Left cardiac atrium (tissue), 4 donors: Measurements from ENCODE around the gene KRT24. TPM values are rescaled to one million over a fixed set of nuclear protein-coding genes. Genes with fewer than 3 reads are reported as not detected.

ENCODE experiments used
- ATAC-seq, 2 donors: fragments of 200-7000 bp; cut with Tn5 transposase; one replicate each; pipeline ENCODE4 v1.9.1; 2020; ENCODE audit warnings: mild to moderate bottlenecking in 2 of 2, moderate library complexity in 2 of 2
- DNase-seq: peaks from one replicate; pipeline ENCODE4 v3.0.0-alpha.2; 2020
- intact Hi-C, 2 donors: fragments of 100-400 bp; cut with DNase I; formaldehyde crosslinking; loops; one replicate each; pipeline versions ENCODE4 v1.14.1 to v1.15.1; 2022 to 2023
- total RNA-seq, 2 donors: library from RNA; stranded (reverse); fragmentation: NEBNext Ultra II Directional; extraction: Animal tissue kit (Norgen Biotek cat#: 25700); gene quantifications; one replicate each; pipeline ENCODE4 v1.2.1, GENCODE V29; 2021
- donor health status: DM: no; HTN: yes; CAD: no.
- donor health status: DM: no; HTN: yes; CAD: no; lungs with severe emphysema.
- donor health status: DM: yes; HTN: yes; CAD: no.
- donor health status: Dilated cardiomyopathy.

KRT24 gene
- total RNA-seq, 2 donors from 2014 or later, result not detected

DNA sequence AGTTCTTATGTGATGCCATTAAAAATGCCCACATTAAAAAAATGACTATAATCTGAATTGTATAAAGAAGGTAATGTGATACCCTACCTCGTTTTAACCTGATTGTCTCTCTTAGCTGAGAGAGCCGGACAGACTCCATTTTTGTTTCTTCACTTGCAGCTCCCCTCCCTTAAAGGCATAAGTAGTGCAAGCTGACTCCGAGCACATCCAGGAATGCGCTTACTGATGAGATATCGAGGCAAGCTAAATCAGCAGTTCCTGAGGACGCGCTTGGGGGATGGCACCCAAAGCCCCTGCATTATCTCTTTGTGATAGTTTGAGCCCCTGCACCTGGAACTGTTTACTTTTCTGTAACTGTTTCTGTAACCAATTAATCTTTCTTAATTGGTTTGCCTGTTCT lies 6.3 kb downstream of the KRT24 start:
- intact Hi-C loops, result no loop called here
- ATAC-seq (no peak), DNase-seq (no peak)

GRCh38 chr17:40696651-40697072 lies 6.9 kb downstream of the KRT24 start:
- DNase-seq, result no peak
- intact Hi-C loops, result no loop called here
- ATAC-seq, result no peak

DNA sequence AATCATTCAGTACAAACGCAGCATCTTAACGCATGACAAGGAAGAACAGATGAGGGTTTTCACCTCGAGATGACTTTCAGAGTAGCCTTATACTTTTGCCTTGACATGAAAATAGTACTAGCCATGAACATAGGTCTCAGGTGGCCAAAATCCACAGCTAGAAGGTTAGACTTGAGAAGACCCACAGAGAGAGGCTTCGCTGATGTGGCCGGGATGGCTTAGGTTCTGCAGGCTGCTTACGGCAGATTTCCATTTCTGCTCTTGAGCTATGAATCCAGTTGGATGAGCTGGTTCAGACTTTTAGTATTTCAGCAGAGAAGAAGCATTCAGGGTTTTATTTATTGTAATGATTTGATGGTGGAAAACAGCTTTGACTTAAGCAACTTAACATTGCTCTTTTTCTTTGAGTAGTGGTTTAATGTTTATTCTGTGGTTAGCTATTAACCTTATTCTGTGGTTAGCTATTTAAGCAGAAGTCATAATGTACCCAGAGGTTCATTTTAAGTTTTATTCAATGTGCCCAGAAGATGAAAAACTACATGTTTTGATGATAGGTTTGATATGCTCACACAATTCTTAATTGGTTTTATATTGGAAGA lies 7.6 kb downstream of the KRT24 start:
- no peak for ATAC-seq
- no peak for DNase-seq
- intact Hi-C loops, result no loop called here

GRCh38 chr17:40694584-40694983 lies 9.0 kb downstream of the KRT24 start:
- ATAC-seq (no peak), DNase-seq (no peak)
- intact Hi-C loops, result no loop called here

DNA sequence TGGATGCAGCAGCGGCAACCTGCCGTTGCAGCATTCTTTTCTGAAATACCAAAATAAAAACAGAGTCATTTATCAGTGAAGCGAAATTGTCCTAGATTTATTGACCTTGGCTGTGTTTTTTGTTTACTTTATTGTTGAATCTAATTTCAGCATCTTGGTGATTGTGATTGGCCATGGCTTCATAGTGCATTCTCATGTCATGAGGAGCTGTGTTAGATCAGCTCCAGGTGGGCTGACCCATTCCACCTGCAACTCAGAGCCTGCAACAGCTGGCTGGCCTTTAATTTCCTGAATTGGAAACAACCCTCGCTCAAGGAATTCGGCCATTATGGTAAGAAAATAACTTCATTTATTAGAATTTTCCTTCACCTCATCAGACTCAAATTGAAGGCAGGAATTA lies 16.4 kb downstream of the KRT24 start:
- ATAC-seq (no peak), DNase-seq (no peak)
- intact Hi-C loops, result no loop called here

DNA sequence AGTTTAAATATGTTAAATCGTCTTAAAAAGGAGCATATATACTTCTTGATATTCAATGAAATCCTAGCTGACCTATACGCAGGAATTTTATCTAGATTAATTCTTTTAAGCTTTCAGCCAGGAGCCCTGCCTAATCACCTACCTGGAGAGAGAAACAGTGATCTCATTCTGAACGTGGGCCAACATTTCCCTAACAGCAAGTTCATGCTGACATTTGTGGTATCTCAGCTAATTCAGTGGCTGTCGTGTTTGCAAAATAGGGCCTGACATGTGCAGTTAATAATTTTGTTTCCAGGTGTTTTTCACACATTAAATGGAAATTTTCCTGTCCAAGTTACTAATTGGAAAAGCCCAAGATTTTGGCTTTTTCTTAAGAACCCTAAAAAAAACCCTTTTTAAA lies 17.4 kb downstream of the KRT24 start:
- intact Hi-C loops, result no loop called here
- DNase-seq (no peak), ATAC-seq (no peak)

- intact Hi-C loops, result no loop called here
- no peak for ATAC-seq
These were observed 22.6 kb downstream of the KRT24 start for GRCh38 chr17:40680998-40681397.

GRCh38 chr17:40679523-40679907 lies 24.0 kb downstream of the KRT24 start:
- intact Hi-C loops, result no loop called here

More at GRCh38 chr17:40680998-40681397, 22.6 kb downstream of the KRT24 start:
- DNase-seq, result no peak

DNA sequence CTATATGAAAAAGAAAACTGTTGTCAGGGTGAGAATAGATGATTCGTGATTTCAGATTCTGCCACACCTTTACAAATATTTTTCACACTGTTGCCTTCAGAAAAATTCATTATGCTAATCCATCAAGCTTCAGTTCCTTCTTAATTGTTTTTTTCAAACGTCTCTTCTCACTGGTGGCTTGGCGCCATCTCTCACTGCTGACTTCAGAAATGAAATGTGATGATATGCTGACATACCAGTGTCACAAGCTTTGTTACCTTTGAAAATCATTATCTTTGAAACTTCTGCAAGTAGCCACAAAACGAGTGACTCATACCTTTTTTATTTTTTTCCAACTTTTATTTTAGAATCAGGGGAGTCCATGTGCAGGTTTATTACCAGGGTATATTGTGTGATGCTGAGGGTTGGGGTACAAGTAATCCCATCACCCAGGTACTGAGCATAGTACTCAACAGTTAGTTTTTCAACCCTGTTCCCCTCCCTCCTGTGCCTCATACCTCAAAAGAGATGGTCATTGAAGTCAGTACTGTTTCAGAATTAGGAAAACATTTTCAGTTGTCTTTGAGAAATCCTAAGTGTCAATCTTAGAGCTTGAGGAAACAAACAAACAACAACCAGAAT lies 24.5 kb downstream of the KRT24 start:
- ATAC-seq (no peak), DNase-seq (no peak)
- intact Hi-C loops, result no loop called here

More at GRCh38 chr17:40679523-40679907, 24.0 kb downstream of the KRT24 start:
- DNase-seq (no peak), ATAC-seq (no peak)

GRCh38 chr17:40675905-40676304 lies 27.6 kb downstream of the KRT24 start:
- intact Hi-C loops, result no loop called here
- ATAC-seq (no peak), DNase-seq (no peak)

GRCh38 chr17:40672654-40673053 lies 30.9 kb downstream of the KRT24 start:
- intact Hi-C loops, result no loop called here
- DNase-seq, result no peak
- ATAC-seq, result no peak

- DNase-seq (no peak), ATAC-seq (no peak)
- intact Hi-C loops, result no loop called here
These were observed 32.3 kb downstream of the KRT24 start for GRCh38 chr17:40671282-40671681.

DNA sequence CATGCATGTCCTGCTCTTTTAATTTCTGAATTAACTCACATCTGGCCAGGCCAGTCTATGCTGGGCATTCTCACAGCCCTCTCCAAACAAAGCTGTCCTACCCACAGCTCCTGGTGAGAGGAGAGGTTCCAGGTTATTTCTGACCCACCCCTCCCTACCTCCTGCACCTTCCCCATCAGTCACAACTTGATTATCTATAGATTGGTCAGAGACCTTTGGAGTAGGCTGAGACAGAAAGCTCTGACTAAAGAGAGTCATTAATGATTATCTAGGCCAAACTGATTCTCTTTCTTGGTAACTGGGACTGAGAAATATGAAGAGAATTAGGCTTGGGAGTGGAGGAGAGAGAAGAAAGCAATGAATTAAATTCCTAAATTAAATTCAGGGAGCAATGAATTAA lies 37.2 kb downstream of the KRT24 start:
- intact Hi-C loops, result no loop called here
- ATAC-seq (no peak), DNase-seq (no peak)

DNA sequence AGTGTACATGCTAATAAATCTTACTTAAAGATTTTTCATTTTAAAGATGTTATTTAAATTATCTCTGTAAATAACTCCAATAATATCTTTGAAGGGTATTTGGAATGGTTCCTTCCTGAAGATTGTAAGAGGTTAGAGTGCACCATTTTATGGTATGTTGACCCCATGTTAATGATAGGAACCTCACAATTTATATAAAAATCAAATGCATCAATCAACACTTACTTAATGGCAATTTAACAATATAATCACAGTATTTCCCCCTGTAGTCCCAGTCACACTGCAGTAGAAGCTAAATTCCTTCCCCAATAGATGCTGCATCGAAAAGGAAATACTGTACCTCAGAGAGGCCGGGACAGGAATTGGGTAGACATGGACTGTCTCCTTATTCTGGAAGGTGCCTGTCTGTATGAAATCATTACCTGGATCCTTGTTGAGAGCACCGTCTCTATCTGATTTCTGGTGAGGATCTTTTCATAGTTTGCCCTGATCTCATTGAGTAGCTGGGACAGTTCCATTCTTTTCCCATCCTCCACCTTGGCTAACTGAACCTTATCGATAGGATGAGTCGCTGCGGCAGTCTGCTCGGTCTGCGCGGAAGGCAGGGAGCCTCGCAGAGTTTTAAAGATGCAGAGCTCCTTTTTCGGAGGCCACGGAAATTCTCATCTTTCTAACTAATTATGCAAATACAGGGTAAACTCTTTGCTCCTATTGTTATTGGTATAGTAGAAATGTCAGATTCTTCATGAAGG lies 38.8 kb downstream of the KRT24 start, which contains the start of gene KRT222:
TSS of gene KRT222 (minus strand) at position 596 of the 752 bp plus-strand sequence. CDS start at position 518, 78 bp downstream.
- ATAC-seq (no peak), DNase-seq (no peak)
- intact Hi-C loops, result no loop called here

DNA sequence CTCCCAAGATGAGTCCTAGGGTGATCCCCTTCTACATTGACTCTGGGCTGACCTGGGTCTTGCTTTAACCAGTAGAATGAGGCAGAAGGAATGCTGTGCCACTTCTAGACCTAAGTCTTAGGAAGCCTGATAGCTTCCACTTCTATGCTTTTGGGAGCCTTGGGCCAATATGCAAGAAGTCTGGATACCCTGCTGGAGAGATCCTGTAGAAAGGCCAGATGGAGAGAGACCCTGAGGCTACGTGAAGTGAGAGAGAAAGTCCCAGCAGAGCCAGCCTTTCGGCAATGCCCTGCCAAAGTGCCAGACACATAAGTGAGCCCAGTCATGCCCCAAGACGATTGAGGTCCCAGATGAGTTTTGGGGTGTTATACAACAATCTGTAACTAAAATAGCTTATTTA lies 40.3 kb downstream of the KRT24 start:
- intact Hi-C loops, result no loop called here
- DNase-seq, result no peak
- no peak for ATAC-seq

DNA sequence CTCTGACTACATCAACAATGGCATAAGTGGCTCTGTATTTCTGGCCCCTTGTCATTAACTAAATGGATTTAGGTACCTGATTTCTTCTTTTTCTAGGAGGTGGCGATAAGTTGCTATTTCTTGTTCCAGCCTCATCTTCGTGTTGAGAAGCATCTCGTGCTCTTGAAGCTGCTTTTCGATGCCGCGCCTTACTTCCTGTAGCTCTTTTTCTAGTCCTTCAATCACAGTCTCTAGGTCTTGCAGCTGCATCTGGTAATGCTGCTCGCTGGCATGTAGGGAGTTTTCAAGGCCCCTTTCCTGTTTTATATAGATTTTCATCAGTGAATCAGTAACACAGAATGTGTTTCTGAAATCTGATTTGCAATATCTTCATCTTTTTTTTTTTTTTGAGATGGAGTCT lies 43.6 kb downstream of the KRT24 start:
- DNase-seq (no peak), ATAC-seq (no peak)
- intact Hi-C loops, result loop anchor here in 1 of 2 donors (10.0 kb wide), 1 partner anchor 115 kb away; the partner anchor contains the start of gene KRT26

- ATAC-seq (no peak), DNase-seq (no peak)
- intact Hi-C loops, result loop anchor here in 1 of 2 donors (10.0 kb wide), 1 partner anchor 116 kb away; the partner anchor contains the start of gene KRT26
These were observed 45.2 kb downstream of the KRT24 start for GRCh38 chr17:40658396-40658795.

DNA sequence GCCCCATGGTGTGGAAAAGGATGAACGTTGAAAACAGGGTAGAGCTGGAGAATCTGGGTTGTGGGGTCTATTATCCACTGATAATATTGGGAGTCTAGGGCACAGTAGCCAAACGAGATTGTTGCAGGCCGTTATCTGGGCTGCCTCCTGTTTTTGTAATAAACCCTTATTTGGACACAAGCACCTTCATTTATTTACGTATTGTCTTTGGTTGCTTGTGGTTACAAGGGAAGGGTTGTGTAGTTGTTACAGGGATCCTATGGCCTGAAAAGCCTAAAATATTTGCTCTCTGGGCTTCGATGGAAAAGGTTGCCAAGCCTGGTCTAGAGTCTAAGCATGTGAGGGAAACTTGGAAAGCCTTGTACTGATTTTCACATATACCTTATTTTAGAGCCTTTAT lies 51.6 kb downstream of the KRT24 start:
- intact Hi-C loops, result loop anchor here in 1 of 2 donors (10.0 kb wide), 1 partner anchor 123 kb away; the partner anchor contains the start of gene KRT26
- no peak for DNase-seq
- no peak for ATAC-seq

DNA sequence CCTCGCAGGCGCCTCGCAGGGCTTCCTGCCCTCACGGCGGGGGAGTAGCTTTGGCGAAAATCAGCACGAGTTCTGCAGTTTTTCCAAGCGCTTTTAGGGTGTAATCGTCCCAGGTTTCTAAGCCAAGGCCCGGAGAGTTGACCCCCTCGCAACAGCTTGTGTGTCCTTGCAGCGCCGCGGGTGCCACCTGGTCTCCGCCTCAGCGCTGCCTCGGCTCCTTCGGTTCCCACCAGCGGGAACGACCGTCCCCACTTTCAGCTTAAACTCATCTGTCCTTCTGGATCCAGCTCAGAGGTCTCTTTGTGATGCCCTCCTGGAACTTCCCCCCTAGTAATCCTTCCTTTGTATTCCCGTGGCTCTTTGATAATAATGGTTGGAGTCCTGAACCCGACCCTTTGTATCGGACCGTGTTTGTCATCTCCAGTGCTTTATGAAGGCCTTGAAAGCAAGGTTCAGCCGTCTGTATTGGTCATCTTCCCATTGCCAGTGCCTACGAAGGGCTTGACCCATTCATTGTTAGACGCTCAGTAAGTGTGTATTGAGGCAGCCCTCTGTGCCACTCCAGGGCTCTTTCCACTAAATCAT lies 55.1 kb downstream of the KRT24 start:
- DNase-seq (no peak), ATAC-seq (peak; percentile 32 to 63)
- intact Hi-C loops, result no loop called here
